ENCODE measurements around the gene APCDD1L.

The APCDD1L gene

DNA sequence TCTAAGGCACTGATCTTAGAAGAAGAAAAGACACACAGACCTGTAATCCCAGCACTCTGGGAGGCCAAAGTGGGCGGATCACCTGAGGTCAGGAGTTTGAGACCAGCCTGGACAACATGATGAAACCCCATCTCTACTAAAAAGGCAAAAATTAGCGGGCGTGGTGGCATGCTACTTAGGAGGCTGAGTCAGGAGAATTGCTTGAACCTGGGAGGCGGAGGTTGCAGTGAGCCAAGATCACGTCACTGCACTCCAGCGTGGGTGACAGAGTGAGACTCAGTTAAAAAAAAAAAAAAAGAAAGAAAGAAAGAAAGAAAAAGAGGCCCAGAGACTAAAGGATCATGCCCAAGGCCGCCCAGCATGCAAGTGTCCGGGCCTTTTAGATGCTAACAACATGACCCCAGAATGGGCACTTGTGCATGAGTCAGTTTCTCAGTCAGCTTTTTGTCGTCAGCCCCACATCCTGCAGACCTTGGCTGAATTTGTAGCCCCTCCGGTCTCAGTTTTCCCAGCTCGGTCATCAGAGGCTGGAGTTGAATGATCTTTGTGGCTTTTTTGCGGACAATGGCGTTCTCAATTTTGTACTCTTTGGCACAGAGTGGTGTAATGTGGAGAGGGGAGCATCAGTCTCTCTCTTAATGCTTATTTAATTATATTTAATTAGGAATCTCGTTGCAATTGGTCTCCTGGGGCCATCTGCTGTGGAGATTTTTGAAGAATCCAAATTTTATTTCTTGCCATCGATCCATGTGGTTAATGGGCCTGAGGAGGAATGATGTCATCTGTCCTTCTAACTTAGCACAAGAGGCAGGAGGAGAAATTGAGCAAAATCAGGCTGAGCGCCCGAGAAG lies 30.6 kb upstream of the APCDD1L start:
- DNase-seq (ENCODE audit: low spot score) = no peak

DNA sequence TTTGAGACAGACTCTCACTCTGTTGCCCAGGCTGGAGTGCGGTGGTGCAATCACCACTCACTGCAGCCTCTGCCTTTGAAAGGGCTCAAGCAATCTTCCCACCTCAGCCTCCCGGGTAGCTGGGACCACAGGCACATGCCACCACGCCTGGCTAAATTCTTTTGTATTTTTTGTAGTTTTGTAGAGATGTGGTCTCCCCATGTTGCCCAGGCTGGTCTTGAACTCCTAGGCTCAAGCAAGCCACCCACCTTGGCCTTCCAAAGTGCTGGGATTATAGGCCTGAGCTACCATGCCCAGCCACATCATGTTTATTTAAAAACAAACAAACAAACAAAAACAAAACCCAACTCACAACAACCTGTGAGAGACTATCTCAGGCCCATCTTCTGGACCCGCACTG lies 29.7 kb upstream of the APCDD1L start:
- DNase-seq (ENCODE audit: low spot score) = no peak

DNA sequence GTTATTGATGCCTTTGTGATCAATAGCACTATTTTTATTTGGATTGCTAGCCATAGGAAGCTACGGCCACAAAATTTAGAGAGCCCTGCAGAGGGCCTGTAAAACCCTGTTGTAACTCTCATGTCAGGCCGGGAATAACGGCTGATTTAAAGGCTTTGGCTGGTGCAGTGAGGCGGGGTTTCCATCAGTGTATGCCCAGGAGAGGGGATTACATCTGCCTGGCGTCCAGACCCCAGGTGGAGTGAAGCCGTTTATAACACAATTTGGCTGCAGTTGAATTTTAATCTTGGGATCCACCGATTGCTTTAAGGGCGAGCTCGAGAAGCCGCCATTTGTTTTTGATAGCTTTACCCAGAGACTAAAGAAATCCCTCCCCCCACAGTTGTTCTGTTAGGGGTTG lies 29.1 kb upstream of the APCDD1L start:
- no peak for DNase-seq (ENCODE audit: low spot score)

DNA sequence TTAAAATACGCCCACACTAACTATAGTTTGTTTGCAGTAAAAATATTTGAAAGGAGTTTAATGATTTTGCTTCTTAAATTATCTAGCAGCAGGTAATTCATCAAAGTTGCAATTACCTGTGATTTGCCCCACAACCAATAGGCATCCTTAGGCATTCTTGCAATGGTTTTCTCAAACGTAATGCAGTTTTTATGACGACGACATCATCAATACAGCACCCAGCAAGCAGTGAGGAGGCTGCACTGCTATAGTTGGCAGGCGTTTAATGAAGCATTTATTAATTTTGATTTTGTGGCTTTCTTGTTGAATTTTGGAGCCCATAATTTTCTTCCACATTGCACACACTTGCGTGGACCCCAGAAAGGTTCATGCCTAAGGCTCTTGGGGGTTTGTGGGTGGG lies 28.1 kb upstream of the APCDD1L start:
- no peak for DNase-seq (ENCODE audit: low spot score)

DNA sequence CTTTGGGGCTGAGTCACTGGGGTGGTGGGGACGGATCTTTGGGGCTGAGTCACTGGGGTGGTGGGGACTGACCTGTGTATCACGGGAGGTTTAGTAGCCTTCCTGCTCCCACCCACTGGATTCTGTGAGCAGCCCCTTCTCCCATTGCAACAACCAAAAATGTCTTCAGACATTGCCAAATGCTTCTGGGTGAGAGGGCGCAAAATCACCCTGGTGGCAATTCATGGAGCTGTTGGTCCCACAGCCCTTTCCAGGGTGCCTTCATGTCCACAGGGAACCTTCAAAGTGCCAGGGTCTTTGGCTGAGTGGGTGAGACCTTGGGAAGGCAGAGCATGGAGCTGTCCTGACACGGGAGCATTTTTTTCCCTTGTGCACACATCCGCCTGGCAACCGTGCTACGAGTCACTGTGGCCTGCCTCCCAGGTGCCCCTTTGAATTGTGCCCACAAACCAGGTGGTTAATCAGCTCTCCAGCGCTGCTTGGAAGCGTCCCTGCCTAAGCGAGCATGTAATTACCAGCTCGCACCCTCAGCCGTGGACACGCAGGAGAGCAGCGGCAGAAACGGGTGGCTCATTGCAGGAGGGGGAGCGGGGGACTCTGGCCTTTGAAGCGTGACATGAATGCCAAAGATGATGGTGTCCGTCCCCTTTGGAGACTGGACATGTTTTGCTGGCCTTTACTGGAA lies 27.4 kb upstream of the APCDD1L start:
- DNase-seq (ENCODE audit: low spot score) = peak; percentile 79

DNA sequence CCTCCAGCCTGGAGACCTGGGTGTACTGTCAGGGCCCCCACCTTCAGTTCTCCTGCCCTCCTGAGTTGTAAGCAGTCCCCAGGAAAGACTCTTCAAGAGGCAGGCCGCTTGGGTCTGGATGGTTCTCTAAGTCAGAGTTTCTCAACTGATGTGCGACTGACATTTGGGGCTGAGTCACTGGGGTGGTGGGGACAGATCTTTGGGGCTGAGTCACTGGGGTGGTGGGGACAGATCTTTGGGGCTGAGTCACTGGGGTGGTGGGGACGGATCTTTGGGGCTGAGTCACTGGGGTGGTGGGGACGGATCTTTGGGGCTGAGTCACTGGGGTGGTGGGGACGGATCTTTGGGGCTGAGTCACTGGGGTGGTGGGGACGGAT lies 26.8 kb upstream of the APCDD1L start:
- peak; percentile 63 for DNase-seq (ENCODE audit: low spot score)

DNA sequence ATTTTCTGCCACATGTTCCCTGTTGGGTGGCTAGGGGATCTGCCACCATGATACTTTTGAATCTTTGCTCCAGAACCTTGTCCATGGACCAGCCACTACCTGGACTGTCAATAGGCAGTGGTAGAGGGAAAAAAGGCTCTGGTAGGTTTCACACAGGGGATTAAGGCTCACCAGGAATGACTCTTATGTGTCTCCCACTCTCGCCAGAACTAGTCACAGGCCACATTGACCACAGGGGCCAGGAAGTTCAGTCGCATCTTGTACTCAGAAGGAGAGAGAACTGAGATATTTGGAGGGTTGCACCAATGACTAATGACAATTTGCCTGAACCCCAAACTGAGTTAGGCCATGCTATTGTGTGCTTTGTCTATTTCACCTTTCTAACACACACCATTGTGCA lies 23.6 kb upstream of the APCDD1L start:
- no peak for DNase-seq (ENCODE audit: low spot score)

DNA sequence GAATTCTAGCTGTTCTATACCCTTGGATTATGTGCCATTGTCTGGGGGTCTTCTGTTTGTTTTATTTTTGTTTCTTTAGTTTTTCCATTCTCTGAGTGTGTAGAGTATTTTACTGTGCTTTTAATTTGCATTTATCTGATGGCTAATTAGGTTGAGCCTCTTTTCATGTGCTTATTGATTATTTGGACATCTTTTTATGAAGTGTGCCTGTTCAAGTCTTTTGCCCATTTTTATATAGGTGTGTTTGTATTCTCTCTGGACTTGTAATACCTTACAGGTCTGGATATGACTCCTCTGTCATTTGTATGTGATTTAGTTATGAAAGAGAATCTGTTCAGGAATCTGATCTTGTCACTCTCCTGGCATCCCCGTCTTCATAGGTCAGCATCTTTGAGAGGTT lies 22.6 kb upstream of the APCDD1L start:
- no peak for DNase-seq (ENCODE audit: low spot score)

DNA sequence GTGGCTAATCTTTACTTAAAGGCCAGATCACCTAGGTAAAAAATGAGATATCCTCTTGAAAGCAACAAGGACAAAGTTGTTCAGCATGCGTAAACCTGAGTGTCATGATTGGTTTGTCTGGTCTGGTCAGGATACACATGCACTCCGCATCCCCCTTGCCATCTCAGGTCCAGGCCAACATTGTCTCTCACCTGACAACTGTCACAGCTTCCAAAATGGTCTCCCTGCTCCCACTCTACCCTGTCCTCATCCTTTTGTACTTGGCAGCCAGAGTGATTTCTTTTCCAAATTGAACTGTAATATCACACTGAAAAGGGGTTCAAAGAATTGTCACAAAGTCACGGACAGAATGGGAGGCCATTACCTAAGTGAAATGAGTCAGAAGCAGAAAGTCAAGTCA lies 21.1 kb upstream of the APCDD1L start:
- DNase-seq (ENCODE audit: low spot score) = no peak

DNA sequence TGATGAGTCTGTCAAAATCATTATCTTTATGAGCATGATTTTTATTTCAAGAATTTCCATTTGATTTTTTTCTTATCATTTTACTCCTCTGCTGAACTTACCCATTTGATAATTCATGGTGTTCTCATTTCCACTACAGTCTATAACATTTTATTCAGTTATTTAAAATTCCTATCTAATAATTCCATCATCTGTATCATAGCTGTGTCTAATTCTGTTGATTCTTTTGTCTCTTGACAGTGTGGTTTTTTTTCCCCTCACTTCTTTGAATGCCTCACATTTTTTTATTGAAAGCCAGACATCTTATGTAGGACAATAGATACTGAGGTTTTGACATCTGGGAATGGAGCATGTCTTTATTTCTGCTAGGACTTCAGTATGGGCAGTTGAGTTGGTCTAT lies 16.5 kb upstream of the APCDD1L start:
- no peak for DNase-seq (ENCODE audit: low spot score)

DNA sequence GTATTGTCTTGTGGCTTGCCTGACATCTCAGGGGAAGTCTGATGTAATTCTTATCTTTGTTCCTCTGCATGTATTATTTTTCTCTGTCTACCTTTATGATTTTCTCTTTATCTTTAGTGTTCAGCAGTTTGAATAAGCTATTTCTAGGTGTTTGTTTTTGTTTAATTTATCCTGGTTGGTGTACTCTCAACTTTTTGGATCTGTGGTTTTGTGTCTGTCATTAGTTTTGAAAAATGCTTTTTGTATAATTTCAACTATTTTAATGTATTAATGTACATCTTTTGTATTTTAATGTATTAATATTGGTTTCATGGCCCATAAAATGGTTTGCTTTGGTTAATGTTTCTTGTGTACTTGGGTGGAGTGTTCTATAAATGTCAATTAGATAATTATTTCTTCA lies 15.9 kb upstream of the APCDD1L start:
- DNase-seq (ENCODE audit: low spot score) = no peak

DNA sequence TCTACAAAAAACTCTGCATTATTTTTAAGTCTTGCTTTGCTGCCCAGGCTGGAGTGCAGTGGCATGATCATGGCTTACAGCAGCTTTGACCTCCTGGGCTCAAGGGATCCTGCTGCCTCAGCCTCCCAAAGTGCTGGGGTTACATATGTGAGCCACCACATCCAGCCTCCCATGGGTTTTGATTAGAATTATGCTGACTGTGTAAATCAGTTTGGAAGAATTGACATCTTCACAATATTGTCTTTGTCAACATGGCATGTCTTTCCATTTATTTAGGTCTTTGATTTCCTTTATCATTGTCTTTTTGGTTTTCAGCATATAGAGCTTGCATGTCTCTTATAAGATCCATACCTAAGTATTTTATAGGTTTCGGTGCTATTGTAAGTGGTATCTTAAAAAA lies 13.2 kb upstream of the APCDD1L start:
- no peak for DNase-seq (ENCODE audit: low spot score)

DNA sequence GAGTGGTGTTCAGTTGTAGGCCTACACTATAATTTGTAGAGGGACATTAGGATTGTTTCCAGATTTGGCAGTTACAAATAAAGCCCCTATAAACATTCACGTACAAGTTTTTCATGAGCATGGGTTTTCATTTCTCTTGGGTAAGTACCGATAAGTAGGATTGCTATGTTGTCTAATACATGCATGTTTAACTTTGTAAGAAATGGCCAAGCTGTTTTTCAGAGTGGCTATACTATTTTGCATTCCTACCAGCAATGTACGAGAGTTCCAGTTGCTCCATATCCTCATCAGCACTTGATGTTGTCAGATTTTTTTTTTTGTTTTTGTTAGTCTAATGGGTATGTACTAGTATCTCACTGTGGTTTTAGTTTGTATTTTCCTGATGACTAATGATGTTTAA lies 11.2 kb upstream of the APCDD1L start:
- DNase-seq (ENCODE audit: low spot score) = no peak

DNA sequence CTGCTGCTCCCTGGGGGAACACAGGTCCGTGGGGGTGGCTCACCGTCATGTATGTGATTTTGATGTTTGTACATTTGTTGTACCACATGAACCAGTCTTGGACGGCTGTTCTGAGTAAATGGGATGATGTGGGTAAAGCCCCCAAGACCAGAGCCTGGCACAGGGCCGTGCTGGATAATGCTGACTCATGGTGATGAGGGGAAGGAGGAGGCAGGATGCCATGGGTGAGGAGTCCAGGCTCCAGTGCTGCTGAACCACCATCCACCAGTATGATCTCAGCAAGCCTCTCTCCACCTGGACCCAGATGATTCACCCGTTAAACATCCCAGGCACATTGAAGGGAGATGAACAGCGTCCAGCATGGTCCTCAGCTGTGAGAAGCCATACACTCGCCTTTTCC lies 9.6 kb upstream of the APCDD1L start:
- DNase-seq (ENCODE audit: low spot score) = peak; percentile 40

DNA sequence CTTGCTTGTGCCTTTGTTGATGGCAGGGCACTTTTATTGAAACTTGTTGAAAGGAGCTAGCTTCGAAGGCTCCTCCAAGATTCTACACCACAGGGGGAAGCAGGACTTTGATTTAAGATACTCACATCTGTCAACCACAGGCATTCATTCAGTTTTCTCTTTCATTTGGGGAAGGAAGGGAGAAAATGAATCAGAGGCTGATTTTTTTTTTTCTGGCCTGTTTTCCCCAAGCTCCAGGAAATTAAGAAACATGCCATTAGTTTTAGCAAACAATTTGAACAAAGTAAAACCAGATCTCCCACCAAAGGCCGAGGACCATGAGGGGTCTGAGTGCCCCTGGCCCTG lies 8.7 kb upstream of the APCDD1L start:
- no peak for DNase-seq (ENCODE audit: low spot score)

DNA sequence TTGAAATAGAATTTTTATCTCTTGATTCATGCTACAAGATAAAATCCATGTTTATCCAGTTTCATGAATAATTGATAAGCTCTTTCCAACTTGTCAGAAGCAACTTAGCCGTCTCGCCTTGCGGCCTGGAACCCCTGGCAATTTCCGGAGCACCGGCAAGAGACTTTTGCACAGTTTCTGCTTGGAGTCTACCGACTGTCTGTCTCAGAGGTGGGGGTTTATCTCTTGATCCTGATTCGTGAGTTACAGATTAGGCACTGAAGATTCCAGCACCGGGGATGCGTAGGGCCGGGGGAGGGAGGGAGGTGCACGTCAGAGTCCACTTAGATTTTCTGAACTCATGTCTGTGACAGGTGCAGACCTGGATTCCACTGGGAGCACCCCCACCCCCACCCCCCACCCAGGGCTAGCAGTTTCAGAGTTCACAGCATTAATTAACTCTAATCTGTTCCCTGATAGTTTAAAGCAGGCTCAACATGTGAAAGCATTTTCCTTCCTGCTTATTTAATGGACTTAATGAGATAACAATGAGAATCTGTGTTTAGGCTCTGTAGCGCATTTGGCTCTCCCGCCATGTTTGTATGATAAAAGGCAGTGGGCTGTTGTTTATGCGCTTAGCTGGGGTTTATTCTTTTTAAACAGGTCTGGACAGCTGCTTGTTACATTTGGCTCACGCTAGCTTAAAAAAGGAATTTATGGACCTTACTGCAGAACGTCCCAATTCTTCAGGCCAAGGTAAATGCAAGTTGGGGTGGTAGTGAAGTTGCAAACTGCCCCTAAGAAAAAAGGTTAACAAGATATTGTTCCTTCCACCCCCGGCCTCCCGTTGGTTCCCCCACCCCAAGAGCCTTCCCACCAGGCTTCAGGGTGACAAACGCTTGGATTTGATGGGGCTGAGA lies 8.1 kb upstream of the APCDD1L start:
- no peak for DNase-seq (ENCODE audit: low spot score)

DNA sequence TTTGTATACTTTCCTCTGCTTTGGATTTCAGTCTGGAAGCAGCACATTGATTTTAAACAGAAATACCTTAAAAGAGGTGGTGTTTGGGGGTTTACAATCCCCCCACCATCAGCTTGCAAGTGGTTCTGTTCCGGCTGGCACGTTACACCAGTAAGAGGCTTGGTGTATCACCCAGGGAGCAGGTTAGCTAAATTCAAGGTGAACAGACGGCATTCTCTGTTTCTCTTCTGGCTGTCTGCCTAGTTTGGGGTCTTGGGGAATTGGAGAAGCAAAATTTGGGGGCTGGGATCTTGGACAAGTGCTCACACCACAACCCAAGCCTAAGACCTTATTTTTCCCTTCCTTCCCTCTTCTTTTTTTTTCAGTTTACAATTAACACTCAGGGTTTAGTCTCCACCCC lies 7.5 kb upstream of the APCDD1L start:
- DNase-seq (ENCODE audit: low spot score) = no peak

DNA sequence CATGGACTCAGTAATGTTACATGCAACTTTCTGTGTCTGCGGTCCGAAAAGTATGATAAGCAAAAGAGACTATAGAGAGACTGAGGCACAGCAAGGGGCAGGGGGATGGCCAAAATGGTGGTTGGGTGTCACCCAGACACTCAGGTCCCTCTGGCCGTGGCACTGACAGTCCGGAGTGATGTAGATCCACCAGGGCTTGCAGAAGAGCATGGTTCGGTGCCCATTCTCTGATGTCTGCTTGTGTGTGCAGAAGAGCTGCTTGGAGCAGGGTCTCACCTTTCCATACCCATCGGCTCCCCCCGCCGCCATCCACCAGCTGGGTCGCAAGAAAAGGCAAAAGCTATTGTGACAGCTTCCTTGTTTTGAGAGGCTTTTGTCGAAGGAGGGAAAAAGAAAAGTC lies 6.6 kb upstream of the APCDD1L start:
- no peak for DNase-seq (ENCODE audit: low spot score)

DNA sequence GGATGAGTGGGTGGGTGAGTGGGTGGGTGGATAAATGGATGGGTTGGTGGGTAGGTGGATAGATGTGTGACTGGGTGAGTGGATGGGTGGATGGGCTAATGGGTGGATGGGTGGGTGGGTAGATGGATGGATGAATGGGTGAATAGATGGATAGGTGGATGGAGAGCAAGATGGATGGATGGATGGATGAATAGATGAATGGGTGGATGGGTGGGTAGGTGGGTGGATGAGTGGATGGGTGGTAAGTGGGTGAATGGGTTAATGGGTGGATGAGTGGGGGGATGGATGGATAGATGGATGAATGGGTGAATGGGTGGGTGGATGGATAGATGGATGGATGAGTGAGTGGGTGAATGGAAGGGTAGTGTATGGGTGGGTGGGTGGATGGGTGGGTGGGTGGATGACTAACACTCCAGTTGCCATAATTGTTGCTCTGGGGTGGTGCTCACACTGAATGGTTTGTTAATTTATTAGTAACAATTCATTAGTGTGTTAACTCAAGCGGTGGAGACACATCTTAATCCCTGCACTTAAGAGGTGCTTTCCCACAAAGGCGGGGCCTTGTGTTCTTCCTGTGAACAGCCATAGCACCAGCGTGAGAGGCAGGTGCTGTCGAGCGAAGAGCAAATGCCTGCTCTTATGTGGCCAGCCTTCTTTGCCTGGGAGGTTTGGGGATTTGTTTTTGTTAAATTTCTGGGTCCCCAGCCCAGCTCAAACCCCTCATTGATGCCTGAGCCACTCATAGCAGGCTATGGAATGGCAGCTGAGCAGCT lies 4.9 kb upstream of the APCDD1L start:
- DNase-seq (ENCODE audit: low spot score) = peak; percentile 34

DNA sequence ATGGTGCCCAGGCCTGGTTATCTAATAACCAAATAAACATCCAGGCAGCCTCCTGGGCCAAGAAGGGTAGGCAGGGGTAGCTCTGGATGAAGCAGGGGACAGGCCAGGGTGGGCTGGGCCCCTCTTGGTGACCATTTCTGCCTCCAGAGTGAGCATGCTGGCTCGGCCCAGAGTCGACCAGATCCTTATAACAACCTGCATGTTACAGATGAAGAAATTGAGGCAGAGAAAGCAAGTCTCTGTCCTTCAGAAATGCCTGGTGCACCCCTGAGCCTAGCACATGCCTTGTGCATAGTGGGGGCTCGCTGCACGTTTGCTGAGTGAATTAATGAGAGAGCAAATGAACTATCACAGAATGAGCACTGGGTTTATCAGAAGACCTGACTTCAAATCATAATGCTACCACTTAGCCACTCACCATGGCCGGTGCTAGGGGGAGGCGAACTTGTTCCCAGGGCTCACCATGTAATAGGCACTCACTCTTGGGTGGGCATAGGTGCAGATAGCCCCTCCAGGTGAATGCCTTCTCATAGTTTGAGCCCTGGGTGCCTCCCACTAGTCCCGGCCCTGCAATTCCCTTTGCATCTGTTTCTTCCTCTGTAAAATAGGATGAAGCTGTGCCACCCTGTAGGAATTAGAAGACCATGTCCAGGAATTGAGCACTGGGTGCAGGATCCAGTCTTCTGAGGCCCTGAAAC lies 3.8 kb upstream of the APCDD1L start:
- DNase-seq (ENCODE audit: low spot score) = no peak

DNA sequence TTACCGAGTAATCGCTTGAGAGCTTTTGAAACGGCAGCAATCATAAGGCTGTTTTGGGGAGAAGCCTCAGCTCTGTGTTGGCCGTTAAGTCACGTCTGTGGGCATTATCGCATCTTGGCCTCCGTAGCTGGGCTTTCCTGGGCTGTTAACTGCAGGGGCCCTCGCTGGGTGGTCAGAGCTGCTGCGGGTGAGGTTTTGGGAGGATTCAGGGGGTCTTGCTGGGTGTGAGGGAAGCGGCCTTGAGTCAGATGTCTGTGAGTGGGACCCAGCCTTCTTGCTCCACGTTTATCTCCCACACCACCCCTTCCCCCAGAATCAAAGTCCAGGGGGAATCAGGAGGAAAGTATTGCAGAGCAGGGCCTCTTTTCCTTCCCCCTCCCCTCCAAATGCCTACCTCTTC lies 3.2 kb upstream of the APCDD1L start:
- no peak for DNase-seq (ENCODE audit: low spot score)
